ENCODE data around the gene HSD11B2.

- no peak for TF ChIP-seq EZH2phosphoT487 (IDR thresholded peaks at IDR 0.05; ENCODE audit: borderline replicate concordance, low read length)
- TF ChIP-seq CTCF (conservative IDR thresholded peaks at IDR 0.05; ENCODE audit: low read depth, low read length), result no peak
- no peak for TF ChIP-seq EZH2 (IDR thresholded peaks at IDR 0.05; ENCODE audit: low read length, unreplicated experiment)
These were observed 30.8 kb downstream of the HSD11B2 start for GRCh38 chr16:67461600-67462278.
